ENCODE results near the gene GMDS.
A peak's percentile ranks its signal among the peaks of the same experiment; 100 is the strongest.

Gene GMDS

DNA sequence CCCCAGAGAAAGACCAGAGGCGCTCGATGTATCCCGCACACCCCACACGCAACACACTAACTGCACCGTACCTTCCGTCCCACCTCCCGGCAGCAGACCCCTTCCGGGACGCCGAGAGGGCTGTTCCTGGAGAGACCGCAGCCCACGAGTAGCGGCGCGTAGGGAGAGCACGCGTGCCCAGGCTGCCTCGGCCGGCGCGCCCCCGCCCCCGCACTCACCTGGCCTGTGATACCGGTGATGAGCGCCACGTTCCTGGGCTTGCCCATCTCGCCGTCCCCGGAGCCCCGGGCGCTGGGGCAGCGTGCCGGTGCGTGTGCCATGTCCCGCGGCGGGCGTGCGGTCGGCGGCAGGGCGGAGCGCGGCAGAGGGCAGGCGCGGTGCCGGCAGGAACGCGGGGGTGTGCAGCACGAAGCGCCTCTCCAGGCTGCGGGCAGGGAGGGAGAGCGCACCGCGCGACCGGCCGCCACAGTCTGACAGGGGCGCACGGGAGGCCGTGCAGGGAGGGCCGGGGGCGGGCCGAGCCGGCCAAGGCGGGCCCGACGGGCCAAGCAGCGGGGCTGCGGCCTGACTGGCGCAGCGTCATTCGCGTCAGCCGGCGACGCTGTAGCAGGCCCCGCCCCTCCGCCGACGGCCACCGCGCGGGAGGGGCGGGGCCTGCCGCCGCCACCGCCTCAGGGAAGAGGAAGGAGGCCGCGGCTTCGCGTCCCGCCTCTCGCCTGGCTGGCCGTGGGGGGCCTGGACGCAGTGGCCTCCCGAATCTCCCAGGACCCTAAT, at the start of gene GMDS:
TSS of gene GMDS (minus strand) at position 503 of the 774 bp plus-strand sequence.
- peak; percentile 97 for DNase-seq

DNA sequence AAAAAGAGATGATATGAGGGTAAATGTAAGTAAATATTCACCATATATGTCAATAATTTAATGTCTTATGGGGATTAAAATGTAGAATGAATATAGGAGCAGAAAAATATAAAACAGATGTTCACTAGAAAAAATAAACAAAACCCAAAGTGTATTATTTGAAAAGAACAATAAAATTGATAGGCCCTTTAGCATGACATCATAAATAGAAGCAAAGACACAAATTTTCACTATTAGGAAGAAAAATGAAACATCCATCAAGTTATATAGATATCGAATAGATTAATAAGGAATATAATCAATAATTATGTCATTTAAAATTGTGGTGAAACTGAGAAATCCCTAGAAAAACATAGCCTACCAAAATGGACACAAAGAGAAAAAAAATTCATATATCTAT, 40.1 kb upstream of the GMDS start:
- no peak for DNase-seq

DNA sequence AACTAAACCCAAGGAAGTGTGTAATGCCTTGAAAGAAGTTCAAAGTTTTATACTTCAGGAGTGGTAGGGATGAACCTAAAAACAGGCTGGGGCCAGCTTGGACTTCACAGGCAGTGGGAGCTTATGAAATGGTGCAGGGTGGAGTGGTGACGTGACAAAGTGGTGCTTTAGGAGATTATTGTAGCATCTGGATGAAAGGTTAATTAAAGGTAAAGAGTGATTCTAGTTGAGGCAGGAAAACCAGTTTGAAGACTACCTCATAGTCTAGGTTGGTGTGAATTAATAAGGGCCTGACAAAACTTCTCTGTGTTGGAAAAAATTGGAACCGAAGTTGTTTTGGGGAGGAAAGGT, 30.5 kb upstream of the GMDS start:
- DNase-seq = no peak

DNA sequence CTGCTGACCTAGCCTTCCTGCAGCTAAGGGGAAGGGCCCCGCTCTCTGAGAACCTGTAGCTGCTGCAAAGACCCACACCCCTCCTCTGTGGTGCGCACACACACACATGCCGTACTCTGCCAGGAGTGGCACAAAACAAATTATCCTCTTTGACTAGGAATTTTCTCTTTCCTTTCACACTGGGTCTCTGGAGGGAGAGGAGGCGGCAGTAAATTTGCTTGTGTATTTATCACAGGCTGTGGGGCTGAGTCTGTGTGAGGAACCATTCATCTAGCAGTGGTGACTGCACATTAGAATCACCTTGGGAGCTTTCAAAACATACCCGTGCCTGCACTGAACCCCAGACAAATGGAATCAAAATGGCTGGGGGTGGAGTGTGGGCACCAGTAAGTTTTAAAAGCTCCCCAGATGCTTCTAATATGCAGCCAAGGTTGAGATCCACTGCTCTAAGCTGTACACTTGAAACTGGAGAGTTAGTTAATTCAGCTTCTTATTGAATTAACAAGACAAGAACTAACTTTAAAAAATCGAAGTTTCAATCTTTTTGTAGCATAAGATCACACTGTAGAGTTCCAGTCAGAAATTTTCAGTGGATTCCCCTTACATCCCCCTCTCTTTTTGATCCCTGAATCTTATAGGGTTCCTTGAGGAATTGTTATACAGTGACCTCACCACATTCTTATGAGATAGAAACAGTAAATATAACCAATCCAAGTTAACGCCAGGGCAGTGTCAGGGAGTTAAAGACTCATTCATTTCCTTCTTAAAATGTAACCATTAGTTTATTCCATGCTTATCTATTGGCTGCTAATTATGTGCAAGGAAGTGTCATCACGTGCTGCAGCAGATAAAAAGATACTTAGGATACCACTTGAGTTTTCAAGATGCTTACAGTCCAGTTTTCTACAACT, 29.8 kb upstream of the GMDS start:
- no peak for DNase-seq

DNA sequence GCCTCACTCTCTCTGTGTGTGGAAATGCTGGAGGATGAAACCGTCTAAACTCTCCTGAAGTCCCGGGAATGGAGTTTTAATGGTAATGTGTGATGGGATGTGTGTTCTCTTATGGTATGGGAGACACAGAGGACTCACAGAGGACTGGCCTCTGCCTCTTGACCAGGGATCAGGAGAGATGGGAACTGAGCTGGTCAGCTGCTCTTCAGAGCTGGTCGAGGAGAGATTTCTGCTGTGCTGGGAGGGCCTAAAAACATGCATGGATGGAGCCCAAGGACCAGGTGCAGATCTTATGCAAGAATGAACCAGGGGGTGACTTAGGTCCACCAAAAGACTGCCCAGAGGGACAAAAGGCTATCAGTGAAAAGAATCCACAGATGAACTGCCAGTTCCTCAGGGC, 27.3 kb upstream of the GMDS start:
- DNase-seq = no peak

DNA sequence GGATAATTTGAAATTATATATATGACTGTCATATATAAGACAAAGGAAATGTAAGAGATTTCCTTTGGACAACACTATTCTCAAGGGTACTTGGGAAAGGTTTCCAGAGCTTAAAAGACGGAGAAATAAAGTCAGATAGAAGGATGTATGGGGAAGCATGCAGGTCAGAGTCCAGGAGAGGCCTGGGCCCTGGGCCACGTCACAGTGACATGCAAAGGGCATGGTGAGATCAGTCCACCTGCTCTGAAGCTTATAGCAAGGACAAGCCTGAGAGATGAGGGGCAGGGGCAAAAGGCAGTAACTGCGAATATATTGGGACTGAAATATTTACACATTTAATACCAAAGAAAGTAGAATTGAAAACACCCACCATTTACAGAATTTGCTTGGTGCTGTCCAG, 24.6 kb upstream of the GMDS start:
- DNase-seq = no peak

DNA sequence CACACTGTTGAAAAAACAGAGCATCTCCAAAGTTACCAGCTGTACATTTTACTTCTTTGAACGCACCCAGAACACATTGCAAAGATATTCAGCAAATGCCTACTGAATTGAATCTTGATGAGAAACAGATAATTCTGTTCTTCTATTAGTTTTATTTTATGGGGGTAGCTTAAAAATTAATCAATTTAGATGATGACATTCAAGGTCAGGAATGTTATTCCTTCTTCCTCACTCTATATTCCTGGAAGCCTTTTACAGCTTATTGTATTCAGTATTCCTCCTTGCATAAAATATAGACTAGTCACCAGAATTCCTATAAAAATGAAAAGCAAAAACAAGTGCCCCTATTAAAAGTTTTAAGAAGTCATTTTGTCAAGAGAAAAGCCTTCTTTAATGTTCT, 21.4 kb upstream of the GMDS start:
- DNase-seq = no peak

DNA sequence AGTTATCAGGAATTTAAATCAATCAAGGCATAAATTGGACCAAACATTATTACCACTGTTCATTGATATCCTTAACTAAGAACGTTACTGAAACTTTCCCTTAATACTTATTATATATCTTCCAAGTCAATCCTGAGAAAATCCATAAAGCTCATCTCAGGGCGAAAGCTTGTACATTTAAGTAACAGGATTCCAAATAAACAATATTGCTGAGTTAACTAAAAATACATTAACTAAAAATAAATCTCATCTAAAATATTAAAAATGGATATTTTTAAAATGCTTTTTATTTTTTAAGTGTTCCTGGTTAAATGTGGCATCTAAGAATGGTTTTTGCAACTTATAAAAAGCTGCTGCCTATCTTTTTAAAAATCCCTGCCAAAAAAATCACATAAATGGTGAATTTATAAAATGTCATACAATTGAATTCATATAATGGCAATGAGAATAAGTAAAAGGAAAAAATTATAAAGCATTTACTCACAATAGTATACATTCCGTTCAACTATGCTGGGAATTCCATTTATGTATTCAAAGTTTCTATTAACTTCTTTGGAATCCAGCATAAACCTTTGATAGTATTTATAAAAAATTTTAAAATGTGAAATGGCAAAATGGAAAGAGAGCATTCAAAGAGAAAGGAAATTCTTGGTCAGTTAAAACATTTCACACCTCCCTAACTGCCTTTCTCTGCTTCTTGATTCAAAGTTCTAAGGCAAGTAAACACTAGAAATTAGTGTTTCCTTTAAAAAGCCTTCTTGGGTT, 20.8 kb upstream of the GMDS start:
- DNase-seq = no peak

DNA sequence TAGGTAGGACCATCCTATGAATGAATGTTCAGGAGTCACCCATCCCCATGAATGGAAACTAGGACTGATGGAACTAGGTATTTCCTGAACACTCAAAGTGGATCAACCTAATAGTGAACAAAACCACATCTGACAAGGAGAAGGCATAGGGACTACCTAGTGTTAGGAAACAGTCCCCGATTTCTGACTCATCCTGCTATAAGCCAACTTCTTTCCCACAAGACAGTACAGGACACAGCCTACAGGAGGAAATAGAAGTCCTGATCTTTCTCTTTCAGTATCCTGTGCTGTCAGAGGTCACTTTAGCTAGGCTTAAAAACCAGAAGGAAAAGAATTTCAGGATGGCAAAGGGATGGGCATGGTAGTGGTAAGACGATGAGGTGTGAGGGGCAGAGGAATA, 19.5 kb upstream of the GMDS start:
- no peak for DNase-seq

DNA sequence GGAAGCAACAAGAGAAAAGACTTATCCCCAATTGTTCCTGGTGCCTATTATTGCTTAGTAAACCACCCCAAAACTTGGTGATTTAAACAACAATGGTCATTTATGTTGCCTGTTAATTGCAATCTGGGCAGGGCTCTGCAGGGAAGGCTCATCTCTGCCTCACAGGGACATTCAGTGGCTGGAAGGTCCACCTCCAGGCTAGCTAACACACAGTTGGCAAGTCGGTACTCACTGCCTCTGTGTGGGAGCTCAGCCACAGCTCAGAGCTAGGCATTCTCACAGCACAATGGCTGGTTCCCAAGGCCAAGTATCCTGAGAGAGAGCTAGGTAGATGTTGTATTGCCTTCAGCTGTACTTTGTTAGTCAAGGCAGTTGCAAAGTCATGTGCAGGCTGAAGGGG, 18.5 kb upstream of the GMDS start:
- DNase-seq = no peak

DNA sequence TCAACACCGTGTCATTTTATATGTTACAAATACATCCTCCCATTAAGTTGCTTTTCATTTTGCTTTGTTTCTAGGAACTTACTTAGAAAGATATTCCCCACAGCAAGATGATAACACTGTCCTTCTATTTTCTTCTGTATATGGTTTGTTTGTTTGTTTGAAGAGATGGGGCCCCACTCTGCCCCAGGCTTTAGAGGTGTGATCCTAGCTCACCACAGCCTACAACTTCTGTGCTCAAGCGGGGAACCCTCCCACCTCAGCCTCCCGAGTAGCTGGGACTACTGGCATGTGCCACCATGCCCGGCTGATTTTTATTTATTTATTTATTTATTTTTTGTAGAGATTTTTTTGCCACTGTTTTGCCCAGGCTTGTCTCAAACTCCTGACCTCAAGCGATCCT, 14.2 kb upstream of the GMDS start:
- DNase-seq = no peak

DNA sequence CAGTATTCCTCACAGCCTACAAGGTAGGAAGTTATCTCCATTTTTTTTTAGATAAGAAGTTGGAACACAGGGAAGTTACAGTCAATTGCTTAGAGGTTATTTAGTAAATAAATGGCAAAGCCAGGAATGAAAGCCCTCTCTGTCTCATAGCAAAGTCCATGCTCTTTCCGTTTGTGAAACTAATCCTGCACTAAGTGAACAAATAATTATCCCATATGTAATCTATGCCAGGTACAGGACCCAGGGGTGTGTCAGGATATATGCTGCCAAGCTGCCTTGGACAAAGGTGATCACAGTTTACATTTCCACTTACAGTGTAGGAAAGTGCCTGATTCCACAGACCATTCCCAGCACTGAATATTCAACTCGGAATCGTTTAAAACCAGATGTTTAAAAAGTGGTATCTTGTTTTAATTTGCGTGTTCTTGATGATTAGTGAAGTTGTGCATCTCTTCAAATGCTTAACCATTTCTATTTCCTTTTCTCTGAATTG, 13.6 kb upstream of the GMDS start:
- peak; percentile 27 for DNase-seq

DNA sequence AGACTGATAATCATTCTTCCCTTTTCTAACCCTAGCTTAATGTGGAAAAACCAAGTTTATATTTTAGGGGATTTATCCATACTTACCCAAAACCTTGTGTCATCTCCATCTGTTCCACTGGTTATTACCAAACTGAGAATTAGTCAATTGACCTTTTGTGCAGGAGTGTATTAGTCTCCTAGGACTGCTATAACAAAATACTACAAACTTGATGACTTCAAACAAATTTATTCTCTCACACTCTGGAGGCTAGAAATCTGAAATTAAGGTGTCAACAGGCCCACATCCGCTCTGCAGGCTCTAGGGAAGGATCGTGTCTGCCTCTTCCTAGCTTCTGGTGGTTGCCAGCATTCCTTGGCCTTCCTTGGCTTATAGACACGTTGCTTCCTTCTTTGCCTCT, 12.7 kb upstream of the GMDS start:
- no peak for DNase-seq

DNA sequence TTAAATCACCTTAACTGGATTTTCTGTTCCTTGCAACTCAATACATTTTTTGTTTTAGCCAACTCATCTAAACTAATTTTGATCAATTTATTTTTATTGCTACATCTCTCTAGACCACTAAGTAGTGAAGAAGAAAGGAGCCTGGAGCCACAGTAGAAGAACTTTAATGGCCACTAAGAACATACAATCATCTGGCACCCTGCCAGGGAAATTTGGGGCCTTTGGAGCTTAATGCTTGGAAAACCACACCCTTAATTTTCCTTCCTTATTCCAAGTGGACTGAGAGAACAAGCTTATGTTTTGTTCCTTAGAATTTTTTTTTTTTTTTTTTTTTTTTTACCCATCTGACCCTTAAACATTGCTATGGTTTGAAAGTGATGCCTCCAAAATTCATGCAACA, 12.0 kb upstream of the GMDS start:
- no peak for DNase-seq

DNA sequence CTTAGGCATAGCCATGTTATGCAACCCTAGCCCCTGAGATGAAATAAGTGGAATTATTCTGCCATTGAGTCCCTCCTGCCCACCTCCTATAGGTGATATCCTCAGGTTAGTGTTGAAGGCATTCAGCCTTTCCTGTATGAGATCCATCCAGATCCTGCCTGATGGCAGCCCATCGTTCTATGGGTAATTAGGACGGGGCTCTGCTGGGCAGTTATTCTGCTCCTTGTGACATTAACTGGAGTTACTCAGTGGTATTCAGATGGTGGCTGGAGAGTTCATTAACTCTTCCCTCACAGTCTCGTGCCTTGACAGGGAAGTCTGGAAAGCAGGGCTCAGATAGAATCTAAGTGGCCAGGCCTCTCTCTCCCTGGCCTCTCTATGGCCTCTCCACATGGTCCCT, 9.3 kb upstream of the GMDS start:
- no peak for DNase-seq

DNA sequence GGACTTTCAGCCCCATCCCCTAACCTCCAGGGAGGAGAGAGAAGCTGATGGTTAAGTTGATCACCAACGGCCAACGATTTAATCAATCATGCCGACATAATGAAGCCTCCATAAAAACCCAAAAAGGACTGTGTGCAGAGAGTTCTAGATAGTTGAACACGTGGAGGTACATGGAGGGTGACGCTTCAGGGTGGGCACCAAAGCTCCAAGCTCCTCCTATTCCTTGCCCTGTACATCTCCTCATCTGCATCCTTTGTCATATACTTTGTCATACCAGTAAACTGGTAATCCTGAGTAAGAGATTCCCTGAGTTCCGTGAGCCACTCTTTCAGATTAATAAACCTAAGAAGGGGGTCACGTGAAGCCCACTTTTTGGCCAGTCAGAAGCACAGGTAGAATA, 3.7 kb upstream of the GMDS start:
- no peak for DNase-seq

DNA sequence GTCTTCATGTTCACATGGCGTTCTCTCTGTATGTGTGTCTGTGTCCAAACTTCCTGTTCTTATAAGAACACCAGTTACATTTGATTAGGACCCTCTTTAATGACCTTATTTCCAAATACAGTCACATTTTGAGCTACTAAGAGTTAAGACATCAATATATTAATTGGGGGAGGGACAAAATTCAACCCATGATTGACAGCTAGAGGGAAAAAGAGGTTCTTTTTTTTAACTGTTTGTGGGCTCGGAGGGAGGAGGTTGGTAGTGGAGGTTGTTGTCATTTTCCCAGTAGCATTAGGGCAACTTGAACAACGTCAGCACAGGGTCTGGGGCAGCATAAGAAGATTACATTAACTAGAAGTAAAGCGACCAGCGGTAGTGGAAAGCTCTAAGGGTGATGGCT, 2.3 kb upstream of the GMDS start:
- no peak for DNase-seq

DNA sequence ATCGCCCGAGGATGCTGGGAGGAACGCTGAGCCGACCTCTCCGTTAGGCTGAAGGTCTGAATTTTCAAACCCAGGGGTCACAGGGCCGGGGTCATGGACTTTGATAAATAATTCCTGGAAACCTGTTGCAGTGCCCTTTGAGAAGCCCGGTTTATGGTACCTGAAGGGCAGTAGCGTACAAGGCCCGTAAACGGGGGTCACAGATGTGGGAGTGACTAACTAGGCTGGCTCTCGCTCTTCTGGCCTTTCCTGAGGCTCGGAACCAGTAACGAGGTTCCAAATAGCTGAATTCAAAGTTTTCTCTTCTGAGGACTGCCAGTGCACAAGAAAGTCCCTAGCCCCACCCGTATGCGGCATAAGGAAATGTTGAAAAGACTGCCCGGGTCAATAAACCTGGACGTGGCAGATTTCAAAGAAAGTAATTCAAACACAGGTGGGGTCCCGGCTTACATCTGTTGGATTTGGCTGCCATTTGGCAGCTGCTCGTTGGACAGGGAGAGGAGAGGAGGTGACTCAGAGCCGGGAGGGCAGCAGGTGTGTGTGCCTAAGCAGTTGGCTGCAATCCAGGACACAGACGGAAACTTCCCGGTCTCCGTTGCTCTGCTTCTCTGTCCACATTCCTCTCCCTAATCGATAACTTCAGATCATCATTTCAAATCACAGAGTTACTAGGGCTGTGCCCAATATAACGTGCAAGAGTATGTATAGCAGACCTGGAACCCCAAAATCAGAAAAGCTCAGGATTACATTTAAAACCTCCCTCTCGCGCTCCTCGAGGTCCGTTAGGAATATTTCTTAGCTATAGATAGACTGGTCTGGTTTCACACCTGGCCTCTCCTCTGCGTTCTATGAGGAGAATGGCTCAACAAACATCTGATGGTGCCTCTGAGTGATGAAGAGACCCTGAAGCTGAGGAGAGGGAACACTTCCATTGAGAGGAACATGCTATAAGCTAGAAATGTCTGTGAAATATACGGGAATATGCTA, 765 bp upstream of the GMDS start:
- DNase-seq = peak; percentile 99

DNA sequence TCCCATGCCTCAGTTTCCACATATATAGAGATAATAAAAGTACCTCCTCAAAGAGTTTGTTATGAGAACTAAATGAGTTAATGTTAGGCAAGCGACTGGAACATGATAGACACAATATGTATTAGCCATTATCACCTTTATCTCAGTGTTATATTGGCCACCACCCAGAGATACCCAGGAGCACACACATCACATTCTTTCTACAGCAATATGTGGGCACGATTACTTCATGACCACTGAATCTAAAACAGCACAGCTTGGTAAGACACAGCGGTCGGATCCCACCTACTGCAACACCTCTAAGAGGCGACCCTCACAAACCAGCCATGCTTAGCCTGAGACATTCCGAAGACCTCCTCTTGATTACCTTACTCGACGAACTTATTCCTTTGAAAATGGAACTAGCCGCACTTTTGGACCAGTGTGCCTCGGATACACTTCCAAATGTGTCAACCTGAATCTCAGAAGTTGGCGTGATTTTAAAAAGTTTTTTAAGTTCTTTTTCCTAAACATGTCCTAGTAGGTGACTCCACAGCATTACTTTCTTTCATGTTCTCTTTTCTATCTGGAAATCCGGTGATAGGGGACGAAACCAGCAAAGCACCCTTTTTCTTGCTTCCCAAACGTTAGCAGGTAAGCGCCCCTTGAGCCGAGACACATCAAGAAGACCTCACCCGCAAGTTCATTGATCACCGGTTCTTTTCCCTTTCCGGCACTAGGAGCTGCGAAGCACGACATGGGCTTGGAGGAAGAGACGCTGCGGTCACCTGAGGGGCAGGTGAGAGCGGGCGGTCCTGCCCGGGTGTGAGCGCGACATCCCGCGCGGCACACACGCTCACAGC, 923 bp downstream of the GMDS start:
- peak; percentile 58 for DNase-seq

DNA sequence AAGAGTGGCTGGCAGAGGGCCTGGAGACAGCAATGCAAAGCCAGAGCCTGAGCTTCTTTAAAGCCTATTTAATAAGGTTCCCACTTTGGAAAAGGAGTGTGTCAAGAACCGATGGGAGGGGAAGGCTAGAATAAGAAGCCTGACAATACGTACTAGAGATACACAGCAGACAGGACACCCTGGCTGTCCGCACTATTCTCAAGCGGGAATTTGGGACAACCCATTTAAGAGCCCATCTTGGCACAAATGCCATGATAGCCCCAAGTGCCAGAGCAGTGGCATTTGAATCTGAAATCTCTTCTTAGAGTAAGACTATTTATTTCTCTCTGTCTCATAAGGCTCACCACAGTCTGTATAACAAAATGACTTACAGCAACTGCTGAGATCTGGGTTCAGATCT, 3.1 kb downstream of the GMDS start:
- no peak for DNase-seq

DNA sequence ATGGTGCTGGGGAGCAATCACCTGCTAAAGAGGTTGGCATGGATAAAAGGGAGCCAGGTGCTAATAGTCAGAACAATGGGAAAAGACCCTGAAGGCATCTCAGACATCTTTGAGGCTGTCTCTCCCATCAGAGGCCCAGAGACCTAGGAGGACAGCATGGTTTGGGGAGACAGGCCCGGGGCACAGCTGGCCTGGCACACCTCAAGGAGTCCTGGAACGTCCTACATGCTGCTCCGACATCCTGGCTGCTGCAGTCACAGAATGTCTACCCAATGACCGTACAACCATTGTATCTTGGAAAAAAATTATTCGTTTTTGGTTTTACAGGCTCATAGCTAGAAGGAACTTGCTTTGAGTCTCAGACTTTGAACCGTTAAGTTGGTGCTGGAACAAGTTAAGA, 4.4 kb downstream of the GMDS start:
- no peak for DNase-seq
